Osteoblast (primary cell): ENCODE results near the gene TMC8. TPM values are rescaled to one million over a fixed set of nuclear protein-coding genes. Genes with fewer than 3 reads are reported as not detected.

Source experiments
- DNase-seq: peaks from one replicate; pipeline ENCODE4 v3.0.0; 2011; ENCODE audit warnings: low spot score, mixed read lengths; ENCODE audit not compliant: insufficient read length; ENCODE audit errors: missing footprints
- H2AFZ ChIP-seq: 2 replicates; pipeline ENCODE4 v1.6.0; 2011; ENCODE audit warnings: mild to moderate bottlenecking, low read length
- H3K27ac ChIP-seq: 2 replicates; pipeline ENCODE4 v1.5.1; 2011; ENCODE audit warnings: mild to moderate bottlenecking, low read depth, low read length, moderate library complexity
- H3K27me3 ChIP-seq: 2 replicates; pipeline ENCODE4 v1.6.0; 2012; ENCODE audit warnings: mild to moderate bottlenecking, control low read depth, inconsistent platforms, low read length, moderate library complexity; ENCODE audit not compliant: insufficient read depth
- H3K36me3 ChIP-seq: 2 replicates; pipeline ENCODE4 v1.5.1; 2011; ENCODE audit warnings: mild to moderate bottlenecking, low read length, control low read depth, moderate library complexity; ENCODE audit not compliant: insufficient read depth
- H3K4me1 ChIP-seq: 2 replicates; pipeline ENCODE4 v1.5.1; 2011; ENCODE audit warnings: mild to moderate bottlenecking, low read length, control low read depth, moderate library complexity; ENCODE audit not compliant: insufficient read depth
- H3K4me2 ChIP-seq: 2 replicates; pipeline ENCODE4 v1.6.0; 2011; ENCODE audit warnings: mild to moderate bottlenecking, low read length; ENCODE audit not compliant: insufficient read depth
- H3K4me3 ChIP-seq: fragments of 200-600 bp; sonication (generic); 3 replicates; pipeline ENCODE4 v1.5.1; 2012; ENCODE audit warnings: mild to moderate bottlenecking, low read length, inconsistent platforms; ENCODE audit not compliant: insufficient read depth
- H3K79me2 ChIP-seq: 2 replicates; pipeline ENCODE4 v1.6.0; 2012; ENCODE audit warnings: mild to moderate bottlenecking, low read length, control low read depth, inconsistent platforms; ENCODE audit not compliant: insufficient read depth
- H3K9me3 ChIP-seq: 2 replicates; pipeline ENCODE4 v1.5.1; 2011; ENCODE audit warnings: low read depth, low read length, control low read depth
- H4K20me1 ChIP-seq: 2 replicates; pipeline ENCODE4 v1.6.0; 2012; ENCODE audit warnings: mild to moderate bottlenecking, low read length, control low read depth; ENCODE audit not compliant: insufficient read depth
- total RNA-seq: library from RNA; depleted of rRNA; stranded (reverse); fragments of >200 nt; gene quantifications from 2 replicates; pipeline ENCODE4 v1.2.3, GENCODE V29; 2012
- TF ChIP-seq, protein P1 (sequence below): IDR thresholded peaks from 2 replicates; pipeline ENCODE4 v1.5.1; 2011; ENCODE audit warnings: mild to moderate bottlenecking, low read depth, low read length, moderate library complexity; ENCODE audit errors: extremely low read depth

TMC8 gene
- total RNA-seq, 1 donor = not detected

DNA sequence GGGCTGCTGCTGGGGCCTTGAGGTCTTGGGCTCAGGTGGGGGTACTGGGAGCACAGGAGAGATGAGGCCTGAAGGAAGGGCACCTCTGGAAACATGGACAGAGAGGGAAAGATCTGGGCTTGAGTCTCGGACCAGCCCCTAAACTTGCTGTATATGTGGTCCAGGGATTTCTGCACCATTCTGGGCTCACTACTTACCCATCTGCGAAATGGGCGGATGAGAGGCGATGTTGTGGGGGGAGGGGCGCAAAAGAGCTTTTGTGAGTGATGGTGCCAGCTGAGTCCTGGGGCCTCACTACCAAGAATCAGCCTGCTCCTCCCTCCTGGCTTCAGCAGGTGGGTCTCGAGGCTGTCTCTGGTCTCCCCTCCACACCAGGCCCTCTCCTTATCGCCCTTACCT is 15.9 kb downstream of the TMC8 start:
- Histone ChIP-seq H3K9me3 (no peaks in the 10 kb centered on the region), H4K20me1 (no peaks in the 10 kb centered on the region), H3K4me2 (no peak overlapping the region), H3K79me2 (no peaks in the 10 kb centered on the region), H3K4me3 (no peak overlapping the region), H3K36me3 (no peaks in the 10 kb centered on the region), H3K27me3 (peaks cover 5% of the 10 kb centered on the region), H3K4me1 (no peaks in the 10 kb centered on the region), H2AFZ (no peak overlapping the region), H3K27ac (no peak overlapping the region)
- TF ChIP-seq, protein P1, sequence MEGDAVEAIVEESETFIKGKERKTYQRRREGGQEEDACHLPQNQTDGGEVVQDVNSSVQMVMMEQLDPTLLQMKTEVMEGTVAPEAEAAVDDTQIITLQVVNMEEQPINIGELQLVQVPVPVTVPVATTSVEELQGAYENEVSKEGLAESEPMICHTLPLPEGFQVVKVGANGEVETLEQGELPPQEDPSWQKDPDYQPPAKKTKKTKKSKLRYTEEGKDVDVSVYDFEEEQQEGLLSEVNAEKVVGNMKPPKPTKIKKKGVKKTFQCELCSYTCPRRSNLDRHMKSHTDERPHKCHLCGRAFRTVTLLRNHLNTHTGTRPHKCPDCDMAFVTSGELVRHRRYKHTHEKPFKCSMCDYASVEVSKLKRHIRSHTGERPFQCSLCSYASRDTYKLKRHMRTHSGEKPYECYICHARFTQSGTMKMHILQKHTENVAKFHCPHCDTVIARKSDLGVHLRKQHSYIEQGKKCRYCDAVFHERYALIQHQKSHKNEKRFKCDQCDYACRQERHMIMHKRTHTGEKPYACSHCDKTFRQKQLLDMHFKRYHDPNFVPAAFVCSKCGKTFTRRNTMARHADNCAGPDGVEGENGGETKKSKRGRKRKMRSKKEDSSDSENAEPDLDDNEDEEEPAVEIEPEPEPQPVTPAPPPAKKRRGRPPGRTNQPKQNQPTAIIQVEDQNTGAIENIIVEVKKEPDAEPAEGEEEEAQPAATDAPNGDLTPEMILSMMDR = no peak
- DNase-seq = peak; percentile 11

DNA sequence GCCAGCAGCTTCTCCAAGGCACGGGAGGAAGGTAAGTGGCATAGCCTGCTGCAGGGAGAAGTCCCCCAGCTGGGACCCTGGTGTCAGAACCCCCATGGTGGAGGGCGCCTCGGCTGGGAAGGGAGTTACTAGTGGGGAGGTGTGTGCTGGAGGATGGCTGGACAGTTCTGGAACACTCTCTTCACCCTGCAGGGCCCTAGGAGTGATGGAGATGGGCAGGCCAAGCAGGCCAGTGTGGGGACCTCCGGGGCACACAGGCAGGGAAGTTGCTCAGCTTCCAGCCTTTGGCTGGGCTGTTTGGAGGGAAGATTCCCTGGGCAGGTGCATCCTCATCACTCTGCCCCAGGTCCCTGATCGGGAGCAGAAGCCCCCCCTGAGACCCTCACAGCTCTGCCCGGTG is 16.3 kb downstream of the TMC8 start:
- TF ChIP-seq, protein P1 = no peak
- H3K36me3 ChIP-seq = no peaks in the 10 kb centered on the region
- no peak for DNase-seq
- no peaks in the 10 kb centered on the region for H3K4me1 ChIP-seq
- H3K9me3 ChIP-seq = no peaks in the 10 kb centered on the region
- H3K27me3 ChIP-seq = peaks cover 5% of the 10 kb centered on the region
- no peaks in the 10 kb centered on the region for H4K20me1 ChIP-seq
- H3K4me3 ChIP-seq = no peak overlapping the region
- no peak overlapping the region for H3K27ac ChIP-seq
- H3K79me2 ChIP-seq = no peaks in the 10 kb centered on the region
- no peak overlapping the region for H3K4me2 ChIP-seq
- H2AFZ ChIP-seq = no peak overlapping the region

DNA sequence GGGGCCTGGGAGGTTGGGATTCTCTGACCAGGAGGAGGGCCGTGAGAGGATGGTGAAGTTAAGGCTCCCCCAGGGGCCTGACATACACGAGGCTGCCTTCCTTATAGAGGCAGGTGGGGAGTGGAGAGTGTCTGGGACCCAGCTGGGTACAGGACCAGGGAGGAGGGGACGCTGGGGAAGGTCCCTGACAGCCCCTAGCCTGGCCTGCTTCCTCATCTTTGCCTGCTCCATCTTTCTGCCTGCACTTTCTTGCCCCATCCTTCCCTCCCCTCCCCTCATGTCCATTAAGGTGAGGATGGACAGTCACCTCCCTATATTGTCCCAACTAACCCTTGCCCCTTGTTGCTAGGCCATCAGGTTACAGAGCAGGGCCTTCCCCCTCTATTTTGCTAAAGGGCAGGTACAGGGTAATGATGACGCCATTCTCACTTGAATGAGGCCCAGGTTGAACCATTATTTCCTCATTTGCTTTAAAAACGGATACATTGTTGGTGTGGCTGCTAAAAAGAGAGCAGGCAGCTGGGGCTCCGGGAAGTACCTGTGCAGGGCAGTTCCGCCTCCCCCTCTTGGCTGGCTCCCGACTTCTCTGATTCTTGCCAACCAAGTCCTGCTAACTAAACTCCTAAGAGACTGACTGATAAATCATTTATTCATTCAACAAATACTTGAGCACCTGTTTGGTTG is 16.9 kb downstream of the TMC8 start:
- Histone ChIP-seq H3K9me3 (no peaks in the 10 kb centered on the region), H3K79me2 (no peaks in the 10 kb centered on the region), H3K4me3 (no peak overlapping the region), H3K4me1 (no peaks in the 10 kb centered on the region), H3K27ac (no peak overlapping the region), H3K36me3 (no peaks in the 10 kb centered on the region), H3K4me2 (no peak overlapping the region), H2AFZ (no peak overlapping the region), H3K27me3 (peaks cover 5% of the 10 kb centered on the region), H4K20me1 (no peaks in the 10 kb centered on the region)
- TF ChIP-seq, protein P1 = no peak
- DNase-seq = peak; percentile 54

DNA sequence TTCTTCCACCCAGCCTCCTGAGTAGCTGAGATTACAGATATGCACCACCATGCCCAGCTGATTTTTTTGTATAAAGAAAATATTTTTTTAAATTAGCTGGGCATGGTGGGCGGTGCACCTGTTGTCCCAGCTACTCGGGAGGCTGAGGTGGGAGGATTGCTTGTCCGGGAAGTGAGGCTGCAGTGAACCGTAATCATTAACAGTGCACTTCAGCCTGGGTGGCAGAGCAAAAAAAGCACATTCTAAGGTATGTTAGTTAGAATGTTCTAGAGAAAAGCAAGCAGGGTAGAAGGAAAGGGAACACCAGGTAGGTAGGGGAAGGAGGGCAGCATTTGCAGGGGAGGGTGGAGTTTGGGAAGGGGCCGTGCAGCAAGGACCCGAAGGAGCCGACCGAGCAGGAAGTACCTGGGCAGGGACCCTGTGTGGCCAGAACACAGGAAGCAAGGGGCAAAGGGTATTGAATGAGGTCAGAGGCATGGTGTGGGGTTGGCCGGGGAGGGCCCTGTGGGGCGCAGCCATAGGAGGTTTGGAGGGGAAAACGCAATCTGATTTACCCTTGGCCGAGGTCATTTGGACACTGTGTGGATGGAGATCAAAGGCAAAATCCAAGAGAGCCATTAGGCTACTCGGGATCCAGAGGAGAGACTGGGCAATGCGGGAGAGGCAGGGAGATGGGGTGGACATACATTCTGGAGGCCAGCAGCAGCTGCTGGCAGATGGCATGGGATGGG is 17.9 kb downstream of the TMC8 start:
- Histone ChIP-seq H3K27ac (no peak overlapping the region), H3K4me3 (no peak overlapping the region), H2AFZ (no peak overlapping the region), H3K36me3 (no peaks in the 10 kb centered on the region), H3K79me2 (no peaks in the 10 kb centered on the region), H3K4me2 (no peak overlapping the region), H3K4me1 (no peaks in the 10 kb centered on the region), H4K20me1 (no peaks in the 10 kb centered on the region), H3K9me3 (no peaks in the 10 kb centered on the region), H3K27me3 (peaks cover 5% of the 10 kb centered on the region)
- DNase-seq = peak; percentile 46
- TF ChIP-seq, protein P1 = no peak
